Measurements from ENCODE around the gene GNRH2. TPM values are rescaled to one million over a fixed set of nuclear protein-coding genes. Genes with fewer than 3 reads are reported as not detected.

The GNRH2 gene
- total and polyA plus RNA-seq, 2 donors (not counting 3 experiments of a cell fraction or from before 2014, with no cell fraction given), result 1.9 TPM; not detected in 1

GRCh38 chr20:3032624-3033023, 10.8 kb upstream of the GNRH2 start:
- H2AFZ ChIP-seq (ENCODE audit: low read depth, low read length), result no peak overlapping the region
- ChIA-PET POLR2A (interaction anchor here (0.7 kb wide), 1 partner anchor 367 kb away, joined by 3 read pairs; no protein-coding TSS in a partner anchor), CTCF (interaction anchor here (0.7 kb wide), 1 partner anchor 118 kb away, joined by 3 read pairs; no protein-coding TSS in a partner anchor)
- DNase-seq (ENCODE audit: low read depth, low spot score) (no peak), FAIRE-seq (no peak)
- H3K27ac ChIP-seq (ENCODE audit: insufficient read depth, low read depth, low read length), result no peak overlapping the region
- intact Hi-C loops (cut with micrococcal nuclease) (no loop called here), dilution Hi-C loops (cut with MboI; ENCODE audit: extremely low pct_ligation_motif_present, low sequenced_read_pairs) (no loop called here)
- H3K79me2 ChIP-seq (ENCODE audit: control insufficient read depth, insufficient read depth, low read length), result no peaks in the 10 kb centered on the region
- H3K36me3 ChIP-seq (ENCODE audit: control insufficient read depth in 2 of 2, extremely low read depth in 1 of 2, insufficient read depth in 2 of 2, low read length in 2 of 2), result peaks cover 7 to 54% of the 10 kb centered on the region in 2 experiments
- TF ChIP-seq EZH2 (IDR thresholded peaks at IDR 0.05; ENCODE audit: borderline replicate concordance, low read depth, low read length, severe bottlenecking), result no peak
- TF ChIP-seq POLR2AphosphoS5 (IDR thresholded peaks at IDR 0.05; ENCODE audit: insufficient read depth, low read depth, low read length), result no peak
- no peak for TF ChIP-seq MAX (IDR thresholded peaks at IDR 0.05; ENCODE audit: insufficient read depth, insufficient read length)
- no peak for TF ChIP-seq POLR2A (IDR thresholded peaks at IDR 0.05; ENCODE audit: low read depth, low read length)
- no peak for TF ChIP-seq CTCF (IDR thresholded peaks at IDR 0.05; ENCODE audit: extremely low read depth in 1 of 2, insufficient read depth in 1 of 2, low read depth in 1 of 2, low read length in 2 of 2)
- TF ChIP-seq JUN (IDR thresholded peaks at IDR 0.05; ENCODE audit: borderline replicate concordance, insufficient read depth, insufficient read length, low read depth), result no peak
- TF ChIP-seq FOS (IDR thresholded peaks at IDR 0.05; ENCODE audit: borderline replicate concordance, insufficient read depth, low read length), result no peak
- no peak for TF ChIP-seq GATA2 (IDR thresholded peaks at IDR 0.05; ENCODE audit: insufficient read depth, insufficient read length, low read depth, low read length)
- TF ChIP-seq MYC (IDR thresholded peaks at IDR 0.05; ENCODE audit: low read depth, low read length), result no peak
- H3K9ac ChIP-seq (replicated peaks; ENCODE audit: extremely low read depth, insufficient read depth, low read length), result no peak overlapping the region
- H3K27me3 ChIP-seq (ENCODE audit: control insufficient read depth in 2 of 2, insufficient read depth in 2 of 2, low read length in 2 of 2), result no peaks in the 10 kb centered on the region
- no TSS peak for BruUV-seq (replicated peaks)
- no peak overlapping the region for H3K4me3 ChIP-seq (replicated peaks in 1 of 3; ENCODE audit: insufficient read depth in 1 of 3, low read depth in 1 of 3, low read length in 3 of 3)
- H3K9me1 ChIP-seq (replicated peaks; ENCODE audit: control insufficient read depth, extremely low read depth, insufficient read depth, low read length), result no peaks in the 10 kb centered on the region
- H4K20me1 ChIP-seq (replicated peaks; ENCODE audit: control insufficient read depth, extremely low read depth, insufficient read depth, low read length), result no peaks in the 10 kb centered on the region
- no peaks in the 10 kb centered on the region for H3K9me3 ChIP-seq (replicated peaks; ENCODE audit: control insufficient read depth, insufficient read depth, low read length)
- no peaks in the 10 kb centered on the region for H3K4me1 ChIP-seq (ENCODE audit: control insufficient read depth, extremely low read depth, insufficient read depth, low read length)
- H3K4me2 ChIP-seq (ENCODE audit: insufficient read depth, low read length), result no peak overlapping the region
